ENCODE data around the gene FAM174C. TPM values are rescaled to one million over a fixed set of nuclear protein-coding genes. Genes with fewer than 3 reads are reported as not detected.

FAM174C gene
- total and polyA plus RNA-seq, 10 of the 15 experiments (the other 5 are each of a cell fraction or from before 2014, with no cell fraction given): 0.89 to 94.6 (median 43.6) TPM

DNA sequence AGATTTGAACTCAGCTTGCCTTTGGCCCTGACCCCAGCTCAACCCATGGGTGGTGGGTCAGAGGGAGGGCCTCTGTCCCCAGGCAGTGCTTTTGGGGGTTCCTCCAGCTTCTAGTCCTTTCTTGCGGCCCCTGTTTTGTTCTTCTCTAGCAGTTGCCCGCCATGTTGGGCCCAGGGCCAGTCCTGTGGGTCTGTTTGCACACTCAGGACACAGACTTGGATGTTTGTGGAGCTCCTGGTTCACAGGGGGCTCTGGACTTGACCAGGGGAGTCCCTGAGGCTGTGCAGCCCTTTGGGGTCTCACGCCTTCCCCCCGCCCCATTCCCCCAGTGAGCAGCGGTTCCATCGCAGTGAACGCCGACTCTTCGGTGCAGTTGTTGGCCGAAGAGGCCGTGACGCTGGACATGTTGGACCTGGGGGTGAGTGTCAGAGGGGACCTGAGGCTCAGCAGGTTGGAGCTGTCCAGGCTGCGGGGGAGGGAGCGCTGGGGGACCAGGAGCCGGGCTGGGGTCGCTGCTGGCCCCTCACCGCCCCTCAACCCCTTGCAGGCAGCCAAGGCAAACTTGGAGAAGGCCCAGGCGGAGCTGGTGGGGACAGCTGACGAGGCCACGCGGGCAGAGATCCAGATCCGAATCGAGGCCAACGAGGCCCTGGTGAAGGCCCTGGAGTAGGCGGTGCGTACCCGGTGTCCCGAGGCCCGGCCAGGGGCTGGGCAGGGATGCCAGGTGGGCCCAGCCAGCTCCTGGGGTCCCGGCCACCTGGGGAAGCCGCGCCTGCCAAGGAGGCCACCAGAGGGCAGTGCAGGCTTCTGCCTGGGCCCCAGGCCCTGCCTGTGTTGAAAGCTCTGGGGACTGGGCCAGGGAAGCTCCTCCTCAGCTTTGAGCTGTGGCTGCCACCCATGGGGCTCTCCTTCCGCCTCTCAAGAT lies 31.3 kb upstream of the FAM174C start (continued):
- TF ChIP-seq, protein P1, sequence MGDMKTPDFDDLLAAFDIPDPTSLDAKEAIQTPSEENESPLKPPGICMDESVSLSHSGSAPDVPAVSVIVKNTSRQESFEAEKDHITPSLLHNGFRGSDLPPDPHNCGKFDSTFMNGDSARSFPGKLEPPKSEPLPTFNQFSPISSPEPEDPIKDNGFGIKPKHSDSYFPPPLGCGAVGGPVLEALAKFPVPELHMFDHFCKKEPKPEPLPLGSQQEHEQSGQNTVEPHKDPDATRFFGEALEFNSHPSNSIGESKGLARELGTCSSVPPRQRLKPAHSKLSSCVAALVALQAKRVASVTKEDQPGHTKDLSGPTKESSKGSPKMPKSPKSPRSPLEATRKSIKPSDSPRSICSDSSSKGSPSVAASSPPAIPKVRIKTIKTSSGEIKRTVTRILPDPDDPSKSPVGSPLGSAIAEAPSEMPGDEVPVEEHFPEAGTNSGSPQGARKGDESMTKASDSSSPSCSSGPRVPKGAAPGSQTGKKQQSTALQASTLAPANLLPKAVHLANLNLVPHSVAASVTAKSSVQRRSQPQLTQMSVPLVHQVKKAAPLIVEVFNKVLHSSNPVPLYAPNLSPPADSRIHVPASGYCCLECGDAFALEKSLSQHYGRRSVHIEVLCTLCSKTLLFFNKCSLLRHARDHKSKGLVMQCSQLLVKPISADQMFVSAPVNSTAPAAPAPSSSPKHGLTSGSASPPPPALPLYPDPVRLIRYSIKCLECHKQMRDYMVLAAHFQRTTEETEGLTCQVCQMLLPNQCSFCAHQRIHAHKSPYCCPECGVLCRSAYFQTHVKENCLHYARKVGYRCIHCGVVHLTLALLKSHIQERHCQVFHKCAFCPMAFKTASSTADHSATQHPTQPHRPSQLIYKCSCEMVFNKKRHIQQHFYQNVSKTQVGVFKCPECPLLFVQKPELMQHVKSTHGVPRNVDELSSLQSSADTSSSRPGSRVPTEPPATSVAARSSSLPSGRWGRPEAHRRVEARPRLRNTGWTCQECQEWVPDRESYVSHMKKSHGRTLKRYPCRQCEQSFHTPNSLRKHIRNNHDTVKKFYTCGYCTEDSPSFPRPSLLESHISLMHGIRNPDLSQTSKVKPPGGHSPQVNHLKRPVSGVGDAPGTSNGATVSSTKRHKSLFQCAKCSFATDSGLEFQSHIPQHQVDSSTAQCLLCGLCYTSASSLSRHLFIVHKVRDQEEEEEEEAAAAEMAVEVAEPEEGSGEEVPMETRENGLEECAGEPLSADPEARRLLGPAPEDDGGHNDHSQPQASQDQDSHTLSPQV (IDR thresholded peaks at IDR 0.05): 0 out of 2 replicates have a peak, but pooled peaks have one; percentile 27
- peak; percentile 58 for TF ChIP-seq GATAD2B (conservative IDR thresholded peaks at IDR 0.05; ENCODE audit: low read depth)

DNA sequence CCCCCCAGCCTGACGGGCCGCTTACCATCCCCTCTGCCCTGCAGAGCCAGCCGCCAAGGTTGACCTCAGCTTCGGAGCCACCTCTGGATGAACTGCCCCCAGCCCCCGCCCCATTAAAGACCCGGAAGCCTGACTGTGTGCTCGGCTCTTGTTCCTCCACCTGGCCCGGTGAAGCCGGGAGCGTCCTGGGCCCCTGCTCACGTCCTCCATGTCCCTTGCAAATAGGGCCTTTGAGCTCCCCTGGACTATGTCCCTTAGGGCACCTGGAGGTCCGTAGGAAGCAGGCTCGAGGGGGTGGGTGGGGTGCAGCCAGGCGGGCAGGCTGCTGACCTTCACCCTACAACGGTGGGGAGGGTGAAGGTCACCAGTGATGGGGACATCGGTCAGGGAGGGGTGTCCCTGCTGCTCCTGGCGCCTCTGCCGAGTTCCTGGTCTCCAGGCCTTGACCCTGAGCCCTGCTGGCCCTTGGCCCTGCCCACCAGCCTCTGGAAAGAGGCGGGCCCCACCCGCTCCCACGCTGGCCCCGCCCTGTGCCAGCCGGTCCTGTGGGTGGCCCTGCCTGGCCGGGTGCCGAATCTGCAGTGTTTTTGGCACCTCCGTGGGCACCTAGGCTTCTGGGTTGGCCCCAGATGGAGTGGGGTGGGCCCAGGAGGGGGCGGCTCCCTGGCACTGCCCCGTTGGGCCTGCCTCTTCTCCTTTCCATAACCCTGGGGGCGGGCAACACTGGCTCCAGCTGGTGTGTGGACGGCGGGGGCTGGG lies 30.5 kb upstream of the FAM174C start:
- no peaks in the 10 kb centered on the region for H3K27me3 ChIP-seq (replicated peaks in 1 of 2; ENCODE audit: control insufficient read depth in 2 of 2, insufficient read depth in 2 of 2, low read length in 1 of 2)
- FAIRE-seq: no peak
- peaks cover 30% of the 10 kb centered on the region for H3K4me1 ChIP-seq (ENCODE audit: control insufficient read depth, insufficient read depth, low read length)
- no peaks in the 10 kb centered on the region; a peak in 2 of 4 replicates for H3K36me3 ChIP-seq (ENCODE audit: control insufficient read depth in 2 of 2, insufficient read depth in 2 of 2, low read length in 1 of 2)
- ATAC-seq: peak; percentile 9; the same call in 1 of the 3 replicates
- no peak overlapping the region for H3K27ac ChIP-seq (ENCODE audit: control insufficient read depth, insufficient read depth)
- H4K20me1 ChIP-seq (ENCODE audit: control insufficient read depth, insufficient read depth): no peaks in the 10 kb centered on the region
- 26% methylated on average over 31 of the region's 31 CpGs for WGBS (ENCODE audit: insufficient coverage, insufficient replicate concordance, low lambda C conversion rate, missing lambda C conversion rate)
- intact Hi-C loops (cut with micrococcal nuclease; ENCODE audit: unreplicated experiment) (loop anchor here (1.0 to 10.0 kb wide), 3 partner anchors 21 to 320 kb away; partner anchors contain the start of genes ARID3A and GPX4), in situ Hi-C loops (cut with MboI) (no loop called here)
- H3K79me2 ChIP-seq (ENCODE audit: control insufficient read depth, insufficient read depth, low read length): peaks cover 20% of the 10 kb centered on the region
- no peak overlapping the region for H2AFZ ChIP-seq (ENCODE audit: control insufficient read depth, low read depth, low read length)
- BruUV-seq (replicated peaks): no TSS peak
- H3K4me2 ChIP-seq (ENCODE audit: control insufficient read depth, insufficient read depth): peak overlapping the region; percentile 66
- ChIA-PET CTCF (interaction anchor here (0.6 to 6.1 kb wide), 34 partner anchors 8 to 297 kb away, joined by 3 to 363 read pairs (median 4); partner anchors contain the start of genes ARHGAP45, CIRBP, FAM174C and WDR18), POLR2A (interaction anchor here (0.6 to 7.7 kb wide), 9 partner anchors 8 to 128 kb away, joined by 3 to 184 read pairs (median 5); partner anchors contain the start of genes CIRBP and FAM174C), SMC1A (ENCODE audit: uncharacterized antibody, unreplicated experiment) (interaction anchor here (0.7 to 6.9 kb wide), 10 partner anchors 8 to 143 kb away, joined by 3 to 172 read pairs (median 4); partner anchors contain the start of genes CIRBP and FAM174C), RAD21 (ENCODE audit: unreplicated experiment) (interaction anchor here (0.6 to 5.1 kb wide), 22 partner anchors 8 to 321 kb away, joined by 3 to 336 read pairs (median 4); partner anchors contain the start of genes ARHGAP45, CIRBP, FAM174C and NDUFS7)
- H3K9me3 ChIP-seq (replicated peaks; ENCODE audit: control insufficient read depth, insufficient read depth, low read length): no peaks in the 10 kb centered on the region
- no peak overlapping the region; the same call in 1 of the 2 replicates for H3K9ac ChIP-seq (ENCODE audit: control insufficient read depth, insufficient read depth, low read length)
- H3K4me3 ChIP-seq: peak overlapping the region; percentile 57
- no peak for DNase-seq (ENCODE audit: low read depth, low spot score)
- 0 out of 2 replicates have a peak, but pooled peaks have one; percentile 2 for TF ChIP-seq CREB1 (IDR thresholded peaks at IDR 0.05; ENCODE audit: low read depth)
- TF ChIP-seq CREM (IDR thresholded peaks at IDR 0.05; ENCODE audit: low read depth): no peak
- TF ChIP-seq HDGF (IDR thresholded peaks at IDR 0.05): 0 out of 2 replicates have a peak, but pooled peaks have one; percentile 44
- TF ChIP-seq DPF2 (IDR thresholded peaks at IDR 0.05): 0 out of 2 replicates have a peak, but pooled peaks have one; percentile 47
- TF ChIP-seq CHD4 (IDR thresholded peaks at IDR 0.05): no peak
- TF ChIP-seq, protein P2, sequence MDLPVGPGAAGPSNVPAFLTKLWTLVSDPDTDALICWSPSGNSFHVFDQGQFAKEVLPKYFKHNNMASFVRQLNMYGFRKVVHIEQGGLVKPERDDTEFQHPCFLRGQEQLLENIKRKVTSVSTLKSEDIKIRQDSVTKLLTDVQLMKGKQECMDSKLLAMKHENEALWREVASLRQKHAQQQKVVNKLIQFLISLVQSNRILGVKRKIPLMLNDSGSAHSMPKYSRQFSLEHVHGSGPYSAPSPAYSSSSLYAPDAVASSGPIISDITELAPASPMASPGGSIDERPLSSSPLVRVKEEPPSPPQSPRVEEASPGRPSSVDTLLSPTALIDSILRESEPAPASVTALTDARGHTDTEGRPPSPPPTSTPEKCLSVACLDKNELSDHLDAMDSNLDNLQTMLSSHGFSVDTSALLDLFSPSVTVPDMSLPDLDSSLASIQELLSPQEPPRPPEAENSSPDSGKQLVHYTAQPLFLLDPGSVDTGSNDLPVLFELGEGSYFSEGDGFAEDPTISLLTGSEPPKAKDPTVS (IDR thresholded peaks at IDR 0.05; ENCODE audit: low read depth, low read length): no peak
- TF ChIP-seq, protein P3, sequence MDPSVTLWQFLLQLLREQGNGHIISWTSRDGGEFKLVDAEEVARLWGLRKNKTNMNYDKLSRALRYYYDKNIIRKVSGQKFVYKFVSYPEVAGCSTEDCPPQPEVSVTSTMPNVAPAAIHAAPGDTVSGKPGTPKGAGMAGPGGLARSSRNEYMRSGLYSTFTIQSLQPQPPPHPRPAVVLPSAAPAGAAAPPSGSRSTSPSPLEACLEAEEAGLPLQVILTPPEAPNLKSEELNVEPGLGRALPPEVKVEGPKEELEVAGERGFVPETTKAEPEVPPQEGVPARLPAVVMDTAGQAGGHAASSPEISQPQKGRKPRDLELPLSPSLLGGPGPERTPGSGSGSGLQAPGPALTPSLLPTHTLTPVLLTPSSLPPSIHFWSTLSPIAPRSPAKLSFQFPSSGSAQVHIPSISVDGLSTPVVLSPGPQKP (IDR thresholded peaks at IDR 0.05; ENCODE audit: low read depth, low read length): 0 out of 2 replicates have a peak, but pooled peaks have one; percentile 0
- TF ChIP-seq TCF12 (IDR thresholded peaks at IDR 0.05; ENCODE audit: low read depth, low read length): no peak

Data from GM12878 (cell line).